HG02759 (cell line): Measurements from ENCODE around the gene TMEM11.
A peak's percentile ranks its signal among the peaks of the same experiment; 100 is the strongest.

ENCODE experiments used
- ATAC-seq: cut with Tn5 transposase; IDR thresholded peaks from one replicate; pipeline ENCODE4 v1.9.1; 2021; ENCODE audit warnings: mild to moderate bottlenecking, moderate library complexity; ENCODE audit not compliant: unreplicated experiment

Gene TMEM11

DNA sequence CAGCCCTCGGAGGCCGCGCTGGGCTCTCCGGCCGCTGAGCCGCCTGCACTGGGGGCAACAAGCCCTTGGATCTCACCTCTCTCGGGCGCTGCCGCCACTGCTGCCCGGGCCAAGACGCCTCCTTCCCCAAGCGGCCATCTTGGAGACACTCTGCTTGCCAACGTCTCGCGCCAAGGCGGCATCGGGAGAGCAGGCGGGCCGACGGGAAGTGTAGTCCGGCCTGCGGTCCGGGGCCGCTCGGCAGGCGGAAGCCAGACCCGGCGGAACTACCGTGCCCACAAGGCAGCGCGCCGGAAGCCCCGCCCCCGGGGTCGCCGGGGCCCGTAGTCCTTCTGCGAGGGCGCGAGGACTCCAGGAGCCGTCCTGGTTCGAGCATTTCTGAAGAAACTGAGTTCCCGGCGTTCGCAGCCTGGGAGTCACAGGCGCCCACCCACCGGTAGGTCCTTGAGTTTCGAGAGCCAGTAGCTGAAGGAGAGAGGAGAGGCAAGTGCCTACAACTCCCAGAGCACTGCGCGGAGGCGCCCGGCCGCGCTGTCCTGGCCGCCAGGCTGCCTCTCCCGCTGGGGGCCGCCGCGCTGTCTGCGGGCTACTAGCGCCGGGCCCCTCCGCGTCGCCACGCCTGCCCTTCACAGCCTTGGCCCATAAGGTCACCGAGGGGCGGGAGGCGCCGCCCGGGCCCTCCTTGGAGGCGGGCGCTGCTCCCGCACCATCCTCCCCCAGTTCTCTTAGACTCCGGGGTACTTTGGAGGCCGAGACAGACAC is at the start of gene TMEM11:
Gene TMEM11, minus strand, starts transcription at position 147 of the 762 bp plus-strand sequence. Its CDS starts 9 bp downstream, at position 138.
- peak; percentile 86 for ATAC-seq

GRCh38 chr17:21263376-21263775 is 49.4 kb upstream of the TMEM11 start:
- ATAC-seq, result no peak

GRCh38 chr17:21262259-21262993 is 48.5 kb upstream of the TMEM11 start:
- ATAC-seq, result no peak

DNA sequence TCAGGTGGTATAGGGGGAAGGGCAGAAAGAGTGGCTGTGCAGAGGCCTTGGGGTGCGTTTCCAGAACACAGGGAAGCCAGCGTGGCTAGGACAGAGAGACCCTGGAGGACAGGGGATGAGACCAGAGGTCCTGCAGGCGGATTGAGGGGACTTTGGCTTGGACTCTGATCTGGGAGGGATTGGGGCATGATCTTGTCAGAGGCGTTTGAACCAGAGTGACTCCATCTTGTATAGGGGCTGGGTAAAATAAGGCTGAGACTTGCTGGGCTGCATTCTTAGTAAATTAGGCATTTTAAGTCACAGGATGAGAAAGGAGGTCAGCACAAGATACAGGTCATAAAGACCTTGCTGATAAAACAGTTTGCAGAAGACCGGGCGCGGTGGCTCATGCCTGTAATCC is 44.6 kb upstream of the TMEM11 start:
- ATAC-seq, result no peak

- ATAC-seq, result peak; percentile 3
Observed at GRCh38 chr17:21253646-21254441, 39.9 kb upstream of the TMEM11 start.

DNA sequence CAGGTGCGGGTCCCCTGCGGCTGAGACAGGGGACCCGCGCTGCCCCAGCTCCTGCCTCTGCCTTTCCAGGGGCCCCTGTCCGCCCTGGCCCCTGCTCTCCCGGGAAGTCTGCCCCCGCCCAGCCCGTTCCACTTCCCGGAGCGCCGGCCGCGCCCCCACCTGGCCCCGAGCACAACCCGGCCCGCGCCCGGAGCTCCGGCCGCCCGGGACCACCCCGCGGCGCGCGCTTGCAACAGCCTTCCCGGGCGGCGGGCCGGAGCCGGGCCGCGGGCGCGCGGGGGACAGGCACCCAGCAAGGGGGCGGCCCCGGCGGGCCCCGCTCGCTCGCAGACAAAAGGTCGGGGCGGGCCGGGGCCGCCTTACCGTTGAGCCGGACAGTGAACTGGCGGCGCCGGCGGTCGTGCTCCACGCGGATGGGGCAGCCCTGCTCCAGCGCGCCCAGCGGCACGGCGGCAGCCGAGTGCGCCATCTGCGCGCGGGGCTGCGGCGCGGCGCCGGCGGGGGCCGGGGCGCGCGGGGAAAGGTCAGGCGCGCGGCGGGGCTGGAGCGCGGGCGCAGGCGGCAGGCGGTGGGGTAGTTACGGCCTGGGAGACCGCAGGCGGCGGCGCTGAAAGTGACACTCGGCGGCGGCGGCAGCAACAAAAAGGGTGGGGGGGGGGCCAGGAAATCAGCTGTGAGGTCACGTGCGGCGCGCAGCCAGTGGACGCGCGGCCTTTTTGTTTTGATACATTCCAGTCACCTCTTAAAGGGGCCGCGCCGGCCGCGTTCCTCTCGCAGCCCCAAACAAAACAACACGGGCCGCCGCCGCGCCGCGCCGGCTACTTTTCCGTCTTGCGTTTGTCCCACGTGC is 39.1 kb upstream of the TMEM11 start, which contains the start of gene NATD1:
Gene NATD1, minus strand, starts transcription at position 615 of the 850 bp plus-strand sequence. Its CDS starts 146 bp downstream, at position 469.
- peak; percentile 84 for ATAC-seq

- no peak for ATAC-seq
Observed at GRCh38 chr17:21252289-21252795, 38.4 kb upstream of the TMEM11 start.

- no peak for ATAC-seq
Observed at GRCh38 chr17:21251337-21252010, 37.5 kb upstream of the TMEM11 start.

DNA sequence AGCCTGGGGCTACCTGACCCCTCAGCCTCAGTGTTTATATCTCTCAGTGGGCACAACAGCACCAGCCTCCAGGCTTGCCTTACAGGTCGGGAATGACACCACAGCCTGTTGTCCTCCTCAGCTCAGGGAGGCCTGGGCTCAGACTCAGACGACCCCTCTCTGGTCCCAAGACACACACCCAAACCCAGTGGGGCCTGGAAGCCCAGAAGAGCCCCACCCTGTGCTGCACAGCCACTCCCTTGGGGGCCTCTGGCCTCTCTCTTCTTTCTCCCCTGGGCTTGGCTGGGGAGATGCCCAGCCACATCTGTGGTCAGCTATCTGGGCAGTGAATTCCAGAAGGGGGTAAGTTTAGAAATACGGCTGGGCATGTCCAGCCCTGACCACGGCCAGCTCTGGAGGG is 36.9 kb upstream of the TMEM11 start:
- ATAC-seq, result no peak

DNA sequence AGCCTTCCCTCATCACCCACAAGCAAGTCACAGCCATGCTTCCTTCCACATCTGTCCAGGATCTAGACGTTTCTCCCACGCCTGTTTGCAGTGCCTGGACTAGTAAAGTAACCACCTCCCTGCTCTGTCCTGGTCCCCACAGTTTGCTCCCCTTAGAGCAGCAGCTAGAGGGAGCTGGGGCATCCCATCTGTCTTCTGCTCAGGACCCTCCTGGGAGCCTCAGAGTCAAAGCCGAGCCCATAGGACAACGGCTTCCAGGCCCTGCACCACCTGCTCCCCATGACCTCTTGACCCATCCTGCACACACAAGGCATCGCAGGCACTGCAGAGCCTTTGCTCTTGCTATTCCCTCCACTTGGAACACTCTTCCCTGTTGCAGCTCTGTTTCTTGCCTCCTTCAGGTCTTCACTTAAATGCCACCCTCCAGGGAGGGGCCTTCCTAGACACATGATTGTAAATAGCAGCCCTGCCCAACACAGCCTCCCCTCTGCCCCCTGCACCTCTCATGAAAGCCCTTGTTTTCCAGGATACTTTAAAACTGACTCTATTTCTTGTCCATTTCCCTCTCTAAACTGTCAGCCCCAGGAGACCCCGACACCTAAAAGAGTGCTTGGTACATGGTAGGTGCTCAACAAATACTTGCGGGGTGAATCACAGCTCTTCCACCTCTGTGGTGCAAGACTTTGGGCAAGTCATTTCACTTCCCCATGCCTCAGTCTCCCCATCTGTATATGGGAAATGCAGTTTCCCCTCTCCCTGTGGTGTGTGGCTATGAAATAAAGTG is 36.2 kb upstream of the TMEM11 start:
- ATAC-seq, result no peak

GRCh38 chr17:21249086-21249795 is 35.3 kb upstream of the TMEM11 start:
- ATAC-seq, result no peak

DNA sequence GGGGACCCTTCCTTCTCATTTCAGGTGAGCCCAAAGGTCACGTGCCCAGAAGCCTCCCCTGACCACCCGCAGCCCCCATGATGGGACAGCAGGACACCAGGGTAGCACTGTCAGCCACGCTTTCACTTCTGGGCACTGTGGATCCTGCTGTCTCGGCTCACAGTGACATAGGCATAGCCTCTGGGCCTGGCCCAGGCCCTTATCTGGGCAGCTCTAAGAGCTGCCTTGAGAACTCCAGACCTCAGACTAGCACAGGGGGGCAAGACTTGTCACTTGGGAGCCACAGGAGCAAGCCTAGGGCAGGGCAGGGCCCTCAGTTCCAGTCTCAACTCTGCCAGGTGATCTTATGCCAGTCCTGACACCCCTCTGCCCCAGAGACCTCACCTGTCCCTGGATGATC is 34.5 kb upstream of the TMEM11 start:
- no peak for ATAC-seq

DNA sequence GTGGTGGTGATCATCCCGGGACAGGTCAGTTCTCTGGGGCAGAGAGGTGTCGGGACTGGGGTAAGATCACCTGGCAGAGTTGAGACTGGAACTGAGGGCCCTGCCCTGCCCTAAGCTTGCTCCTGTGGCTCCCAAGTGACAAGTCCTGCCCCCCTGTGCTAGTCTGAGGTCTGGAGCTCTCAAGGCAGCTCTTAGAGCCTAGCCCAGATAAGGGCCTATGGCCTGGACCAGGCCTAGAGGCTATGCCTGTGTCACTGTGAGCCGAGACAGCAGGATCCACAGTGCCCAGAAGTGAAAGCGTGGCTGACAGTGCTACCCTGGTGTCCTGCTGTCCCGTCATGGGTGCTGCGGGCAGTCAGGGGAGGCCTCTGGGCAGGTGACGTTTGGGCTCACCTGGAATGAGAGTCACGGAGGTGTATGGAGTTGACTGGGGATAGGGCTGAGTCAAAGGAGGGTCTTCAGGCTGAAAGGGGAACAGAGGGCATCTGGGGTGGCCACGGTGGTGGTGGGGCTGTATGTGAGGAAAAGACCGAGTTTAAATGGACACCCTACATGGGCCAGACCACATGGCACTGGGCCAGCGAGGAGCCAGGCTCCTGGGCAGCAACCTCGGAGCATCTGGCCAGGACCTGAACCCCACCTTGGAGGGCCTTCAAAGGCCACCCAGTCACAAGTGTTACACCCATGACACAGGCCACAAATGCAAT is 33.7 kb upstream of the TMEM11 start:
- ATAC-seq, result no peak

DNA sequence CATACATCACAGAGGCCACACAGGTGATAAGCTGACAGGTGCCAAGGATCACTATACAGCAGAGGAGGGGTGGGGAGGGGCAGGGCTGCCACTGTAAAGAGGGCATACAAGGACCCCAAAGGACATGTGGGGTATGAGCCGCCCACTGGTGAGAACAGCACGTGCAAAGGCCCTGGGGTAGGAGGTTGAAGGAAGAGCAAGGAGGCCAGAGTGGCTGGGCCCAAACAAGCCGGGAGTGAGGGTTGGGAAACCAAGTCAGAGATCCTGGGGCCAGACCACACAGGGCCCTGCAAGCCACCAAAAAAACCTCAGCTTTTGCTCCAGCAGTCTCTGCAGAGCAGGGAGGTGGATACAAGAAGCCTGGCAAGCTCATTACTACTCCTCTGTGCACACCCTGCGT is 32.7 kb upstream of the TMEM11 start:
- ATAC-seq, result no peak

DNA sequence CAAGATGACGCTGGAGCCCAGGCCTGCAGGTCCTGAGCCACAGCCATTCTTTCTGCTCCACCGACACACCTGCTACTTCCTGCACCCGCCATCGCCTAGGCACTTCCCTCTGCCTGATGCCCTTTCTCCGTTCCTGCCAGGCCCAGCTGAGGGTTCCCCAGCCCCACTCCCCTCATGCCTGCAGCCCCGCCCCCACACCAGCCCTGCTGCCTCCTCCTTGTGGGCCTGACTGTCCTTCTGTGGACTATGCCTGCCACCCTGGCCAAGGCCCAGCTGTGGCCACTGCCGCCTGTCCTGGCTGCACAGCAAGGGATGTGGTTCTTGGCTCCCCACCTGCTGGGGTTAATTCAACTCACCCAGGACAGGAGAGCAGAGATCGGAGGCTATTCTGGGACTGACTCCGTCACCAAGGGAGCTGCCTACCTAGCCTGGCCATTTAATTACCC is 31.7 kb upstream of the TMEM11 start:
- no peak for ATAC-seq

DNA sequence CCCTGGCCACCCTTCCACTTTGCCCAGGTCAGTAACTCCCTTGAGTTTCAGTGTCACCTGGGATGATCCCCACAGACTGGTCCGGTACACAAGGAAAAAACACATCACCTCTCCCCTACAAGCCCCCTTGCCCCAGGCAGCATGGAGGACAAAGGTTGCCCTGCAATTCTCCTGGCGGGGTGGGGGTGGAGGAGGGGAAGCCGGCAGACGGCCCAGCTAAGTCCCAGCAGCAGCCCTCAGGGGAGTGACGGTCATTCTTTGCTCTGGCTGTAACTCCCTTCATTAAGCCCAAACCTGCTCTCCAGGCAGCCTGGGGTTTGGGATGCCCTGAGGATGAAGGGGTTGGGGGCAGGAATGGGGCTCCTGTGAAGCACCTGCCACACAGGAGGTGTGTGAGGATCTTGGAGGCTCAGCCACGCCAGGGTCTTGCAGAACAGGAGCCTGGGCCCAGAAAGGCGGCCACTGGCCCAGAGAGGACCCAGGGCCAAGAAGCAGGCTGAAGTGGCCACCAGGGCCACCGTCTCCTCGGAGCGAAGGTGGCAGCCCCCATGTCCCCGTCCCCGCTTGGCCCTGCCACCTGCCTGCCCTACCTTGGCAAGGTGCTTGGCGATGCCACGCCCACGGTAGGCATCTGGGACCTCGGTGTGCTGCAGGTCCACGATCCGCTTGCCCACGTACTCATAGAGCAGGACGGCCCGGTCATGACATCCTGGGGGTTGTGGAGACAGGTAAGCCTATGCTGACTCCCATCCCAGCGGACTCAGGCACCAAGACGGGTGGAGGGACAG is 29.7 kb upstream of the TMEM11 start:
- no peak for ATAC-seq
